ENCODE data around the gene SUSD1. TPM values are rescaled to one million over a fixed set of nuclear protein-coding genes. Genes with fewer than 3 reads are reported as not detected.
A peak's percentile ranks its signal among the peaks of the same experiment; 100 is the strongest.

Gene SUSD1
- polyA plus RNA-seq, 1 of the 3 experiments (the other 2 are of a cell fraction): 8.2 TPM

GRCh38 chr9:112041199-112041535, 133.9 kb downstream of the SUSD1 start:
- Histone ChIP-seq H3K27me3 (ENCODE audit: insufficient read depth) (no peaks in the 10 kb centered on the region), H3K9ac (no peak overlapping the region), H3K36me3 (replicated peaks in 1 of 2; ENCODE audit: control insufficient read depth in 1 of 2, insufficient read depth in 2 of 2, low read length in 1 of 2) (no peaks in the 10 kb centered on the region), H3K4me1 (ENCODE audit: control insufficient read depth in 1 of 2, insufficient read depth in 2 of 2, low read depth in 1 of 2, low read length in 1 of 2) (peaks cover 0 to 41% of the 10 kb centered on the region in 2 experiments; a peak in 3 of 4 replicates), H3K9me2 (no peaks in the 10 kb centered on the region), H3K9me3 (no peaks in the 10 kb centered on the region), H2AFZ (ENCODE audit: low read depth) (no peak overlapping the region), H4K20me1 (ENCODE audit: insufficient read depth) (no peaks in the 10 kb centered on the region), H3K4me2 (0 out of 2 replicates have a peak overlapping the region, but pooled peaks have one; percentile 26), H3K79me2 (ENCODE audit: insufficient read depth) (no peaks in the 10 kb centered on the region), H3F3A (replicated peaks; ENCODE audit: insufficient read depth) (peaks cover 34% of the 10 kb centered on the region), H3K4me3 (ENCODE audit: low read depth in 2 of 2, low read length in 1 of 2) (no peak overlapping the region), H3K27ac (ENCODE audit: low read depth in 2 of 2, low read length in 1 of 2) (peak overlapping the region; percentile 62 to 75)
- ChIA-PET POLR2A (no interaction called here), CTCF (interaction anchor here (0.6 kb wide), 1 partner anchor 20 kb away, joined by 3 read pairs; no protein-coding TSS in a partner anchor)
- TF ChIP-seq YY1 (IDR thresholded peaks at IDR 0.05; ENCODE audit: low read depth) (no peak), RFX5 (IDR thresholded peaks at IDR 0.05; ENCODE audit: low read length) (no peak), GABPA (IDR thresholded peaks at IDR 0.05; ENCODE audit: low read depth) (no peak), TEAD4 (IDR thresholded peaks at IDR 0.05; ENCODE audit: borderline replicate concordance, insufficient read depth) (no peak), TCF12 (IDR thresholded peaks at IDR 0.05) (no peak), NRF1 (IDR thresholded peaks at IDR 0.05; ENCODE audit: low read depth, low read length) (no peak), FOXJ3 (CRISPR knock-in tag; IDR thresholded peaks at IDR 0.05) (no peak), POLR2AphosphoS5 (IDR thresholded peaks at IDR 0.05; ENCODE audit: low read depth, low read length) (no peak), IRF3 (IDR thresholded peaks at IDR 0.05; ENCODE audit: low read depth, low read length) (no peak), MAX (IDR thresholded peaks at IDR 0.05; ENCODE audit: low read depth) (no peak), EP300 (IDR thresholded peaks at IDR 0.05; ENCODE audit: borderline replicate concordance in 1 of 2, low read depth in 1 of 2, low read length in 1 of 2) (no peak), MEF2A (IDR thresholded peaks at IDR 0.05; ENCODE audit: borderline replicate concordance, low read depth) (no peak), RXRA (IDR thresholded peaks at IDR 0.05; ENCODE audit: borderline replicate concordance, low read depth) (no peak), CHD2 (IDR thresholded peaks at IDR 0.05; ENCODE audit: low read length, partially characterized antibody) (no peak), ZBTB33 (IDR thresholded peaks at IDR 0.05; ENCODE audit: borderline replicate concordance, low read depth) (no peak)
- WGBS (ENCODE audit: low lambda C conversion rate): 95% methylated on average over 4 of the region's 4 CpGs
- no peak for DNase-seq

GRCh38 chr9:112038017-112038408, 137.1 kb downstream of the SUSD1 start:
- Histone ChIP-seq H4K20me1 (ENCODE audit: insufficient read depth) (no peaks in the 10 kb centered on the region), H3K4me2 (no peak overlapping the region), H2AFZ (ENCODE audit: low read depth) (no peak overlapping the region), H3K36me3 (replicated peaks in 1 of 2; ENCODE audit: control insufficient read depth in 1 of 2, insufficient read depth in 2 of 2, low read length in 1 of 2) (no peaks in the 10 kb centered on the region), H3F3A (replicated peaks; ENCODE audit: insufficient read depth) (peaks cover 29% of the 10 kb centered on the region), H3K9ac (no peak overlapping the region), H3K9me3 (no peaks in the 10 kb centered on the region), H3K9me2 (no peaks in the 10 kb centered on the region), H3K27ac (ENCODE audit: low read depth in 2 of 2, low read length in 1 of 2) (peak overlapping the region; percentile 13 to 70; a peak in 2 of 4 replicates), H3K4me1 (ENCODE audit: control insufficient read depth in 1 of 2, insufficient read depth in 2 of 2, low read depth in 1 of 2, low read length in 1 of 2) (peaks cover 0 to 41% of the 10 kb centered on the region in 2 experiments; a peak in 3 of 4 replicates), H3K4me3 (ENCODE audit: low read depth in 2 of 2, low read length in 1 of 2) (no peak overlapping the region), H3K27me3 (ENCODE audit: insufficient read depth) (no peaks in the 10 kb centered on the region), H3K79me2 (ENCODE audit: insufficient read depth) (no peaks in the 10 kb centered on the region)
- 89% methylated on average over 2 of the region's 2 CpGs for WGBS (ENCODE audit: low lambda C conversion rate)
- DNase-seq: no peak
- POLR2A ChIA-PET: no interaction called here
- CTCF ChIA-PET: interaction anchor here (1.3 kb wide), 1 partner anchor 37 kb away, joined by 3 read pairs; no protein-coding TSS in a partner anchor
- TF ChIP-seq FOXM1 (IDR thresholded peaks at IDR 0.05; ENCODE audit: low read depth) (no peak), JUND (IDR thresholded peaks at IDR 0.05) (no peak), TCF12 (IDR thresholded peaks at IDR 0.05) (no peak), CHD2 (IDR thresholded peaks at IDR 0.05; ENCODE audit: low read length, partially characterized antibody) (no peak), FOXJ3 (CRISPR knock-in tag; IDR thresholded peaks at IDR 0.05) (no peak), ZBTB33 (IDR thresholded peaks at IDR 0.05; ENCODE audit: borderline replicate concordance, low read depth) (no peak), USF2 (IDR thresholded peaks at IDR 0.05; ENCODE audit: borderline replicate concordance, low read depth, low read length) (no peak)

All from SK-N-SH (cell line).